Cardiac fibroblast (primary cell): ENCODE data around the gene PRIMA1.

ENCODE experiments used
- DNase-seq, 2 donors: peaks; one replicate each; pipeline versions ENCODE4 v3.0.0 to v3.0.0-alpha.2; 2010; ENCODE audit warnings: low read depth in 2 of 2
- H3K4me3 ChIP-seq, 2 donors: replicated peaks in 1 of 2; 1 replicate in 1 of 2; 2 replicates in 1 of 2; pipeline ENCODE4 v1.5.1; 2011; ENCODE audit warnings: low read depth in 2 of 2, low read length in 2 of 2, mild to moderate bottlenecking in 2 of 2, moderate library complexity in 1 of 2
- TF ChIP-seq, protein P1 (sequence below): IDR thresholded peaks from one replicate; pipeline ENCODE4 v1.5.1; 2011; ENCODE audit warnings: low read depth, mild to moderate bottlenecking, low read length, inconsistent platforms

Gene PRIMA1

GRCh38 chr14:93794756-93795155, 6.5 kb upstream of the PRIMA1 start:
- H3K4me3 ChIP-seq = no peak overlapping the region
- TF ChIP-seq, protein P1, sequence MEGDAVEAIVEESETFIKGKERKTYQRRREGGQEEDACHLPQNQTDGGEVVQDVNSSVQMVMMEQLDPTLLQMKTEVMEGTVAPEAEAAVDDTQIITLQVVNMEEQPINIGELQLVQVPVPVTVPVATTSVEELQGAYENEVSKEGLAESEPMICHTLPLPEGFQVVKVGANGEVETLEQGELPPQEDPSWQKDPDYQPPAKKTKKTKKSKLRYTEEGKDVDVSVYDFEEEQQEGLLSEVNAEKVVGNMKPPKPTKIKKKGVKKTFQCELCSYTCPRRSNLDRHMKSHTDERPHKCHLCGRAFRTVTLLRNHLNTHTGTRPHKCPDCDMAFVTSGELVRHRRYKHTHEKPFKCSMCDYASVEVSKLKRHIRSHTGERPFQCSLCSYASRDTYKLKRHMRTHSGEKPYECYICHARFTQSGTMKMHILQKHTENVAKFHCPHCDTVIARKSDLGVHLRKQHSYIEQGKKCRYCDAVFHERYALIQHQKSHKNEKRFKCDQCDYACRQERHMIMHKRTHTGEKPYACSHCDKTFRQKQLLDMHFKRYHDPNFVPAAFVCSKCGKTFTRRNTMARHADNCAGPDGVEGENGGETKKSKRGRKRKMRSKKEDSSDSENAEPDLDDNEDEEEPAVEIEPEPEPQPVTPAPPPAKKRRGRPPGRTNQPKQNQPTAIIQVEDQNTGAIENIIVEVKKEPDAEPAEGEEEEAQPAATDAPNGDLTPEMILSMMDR = no peak
- DNase-seq = no peak

DNA sequence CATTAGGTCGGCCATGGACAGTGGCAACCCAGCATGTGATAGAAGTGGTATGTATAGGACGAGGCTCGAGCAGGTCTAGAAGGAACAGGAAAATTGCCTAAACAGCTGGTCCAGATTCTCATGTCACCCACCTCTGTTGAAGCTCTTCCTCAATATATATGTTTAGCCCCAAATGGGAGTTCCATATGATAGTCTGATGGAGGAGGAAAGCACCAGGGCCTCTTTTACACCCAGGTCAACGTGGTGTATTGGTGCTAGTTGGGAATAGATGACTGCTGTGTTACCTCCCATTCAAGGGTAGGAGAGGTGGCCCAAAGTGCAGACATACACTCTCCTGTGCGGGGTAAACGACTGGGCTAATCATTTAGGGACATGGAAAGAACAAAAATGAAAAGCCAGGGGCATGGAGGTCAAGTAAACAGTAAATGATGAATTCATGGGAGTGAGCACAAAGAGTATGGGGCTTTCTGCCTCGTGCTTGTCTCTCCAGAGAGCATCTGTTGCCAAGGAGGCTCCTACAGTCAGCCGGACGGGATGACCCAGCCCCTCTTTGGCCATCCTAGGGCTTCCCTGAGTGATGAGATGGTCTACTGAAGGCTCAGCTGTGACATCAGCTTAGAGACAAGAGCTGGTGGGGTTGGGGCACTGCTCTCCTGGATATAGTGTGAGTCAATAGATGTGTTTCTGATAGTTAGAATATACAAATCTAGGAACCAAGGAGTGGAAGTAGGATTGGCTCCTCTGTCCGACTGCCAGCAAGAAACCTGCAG, 5.5 kb upstream of the PRIMA1 start:
- TF ChIP-seq, protein P1 = no peak
- DNase-seq = no peak
- no peak overlapping the region for H3K4me3 ChIP-seq

GRCh38 chr14:93792391-93792790, 4.1 kb upstream of the PRIMA1 start:
- no peak overlapping the region for H3K4me3 ChIP-seq
- TF ChIP-seq, protein P1 = no peak
- no peak for DNase-seq

- TF ChIP-seq, protein P1 = no peak
- H3K4me3 ChIP-seq = no peak overlapping the region
- DNase-seq = no peak
These were observed 2.7 kb upstream of the PRIMA1 start for GRCh38 chr14:93790966-93791365.

DNA sequence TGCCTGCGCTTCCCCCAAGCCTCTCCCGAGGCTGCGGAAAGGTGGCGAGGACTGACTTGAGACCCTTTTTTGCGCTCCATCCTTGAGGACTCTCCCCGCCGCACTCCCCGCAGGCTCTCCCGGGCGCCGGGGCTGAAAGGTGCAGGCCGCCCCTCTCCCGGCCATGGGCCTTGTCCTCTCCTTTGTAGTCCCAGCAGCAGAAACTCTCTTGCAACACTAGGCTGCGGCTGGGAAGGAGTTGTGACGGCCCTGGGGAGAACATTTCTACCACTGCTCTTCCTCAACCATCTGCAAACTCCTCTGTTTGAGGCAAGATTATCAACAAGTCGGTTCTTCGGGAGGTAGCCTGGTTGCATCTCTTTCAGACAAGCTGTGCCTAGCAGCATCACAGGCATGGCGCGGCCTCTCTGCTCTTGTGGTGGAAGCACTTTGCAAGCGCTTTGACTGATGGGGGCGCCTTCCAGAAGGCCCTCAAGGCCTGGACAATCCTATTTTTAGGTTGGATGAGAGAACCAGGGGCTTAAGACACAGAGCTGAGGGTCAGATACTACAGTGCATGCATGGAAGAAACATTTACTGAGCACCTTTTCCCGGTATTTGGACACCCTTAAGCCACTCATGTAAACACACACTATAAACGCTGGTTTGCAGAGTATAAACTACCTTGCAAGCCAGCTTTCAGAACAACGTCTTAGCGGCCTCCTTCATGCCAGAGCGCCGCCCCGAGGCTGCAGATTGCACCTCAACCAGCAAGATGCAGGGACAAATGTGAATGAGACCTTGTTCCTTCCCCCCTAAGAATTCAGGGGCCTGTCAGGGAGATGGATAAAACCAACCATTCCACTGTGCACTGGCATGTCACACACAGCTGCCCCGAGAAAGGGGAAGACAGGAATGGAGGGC, 1.2 kb upstream of the PRIMA1 start:
- H3K4me3 ChIP-seq = no peak overlapping the region
- peak in 1 of 2 donors; percentile 1 for DNase-seq
- TF ChIP-seq, protein P1 = no peak

- no peak for DNase-seq
- TF ChIP-seq, protein P1 = no peak
- no peak overlapping the region for H3K4me3 ChIP-seq
These were observed 400 bp upstream of the PRIMA1 start for GRCh38 chr14:93788543-93789227.
